DMS 273 treated with DMSO at 0.1 percent for 48 hours (cell line): ENCODE results near the gene TPCN1.

Source experiments
- DNase-seq: peaks from one replicate; lab custom pipeline; 2025; lab: John Stamatoyannopoulos, UW

The TPCN1 gene

DNA sequence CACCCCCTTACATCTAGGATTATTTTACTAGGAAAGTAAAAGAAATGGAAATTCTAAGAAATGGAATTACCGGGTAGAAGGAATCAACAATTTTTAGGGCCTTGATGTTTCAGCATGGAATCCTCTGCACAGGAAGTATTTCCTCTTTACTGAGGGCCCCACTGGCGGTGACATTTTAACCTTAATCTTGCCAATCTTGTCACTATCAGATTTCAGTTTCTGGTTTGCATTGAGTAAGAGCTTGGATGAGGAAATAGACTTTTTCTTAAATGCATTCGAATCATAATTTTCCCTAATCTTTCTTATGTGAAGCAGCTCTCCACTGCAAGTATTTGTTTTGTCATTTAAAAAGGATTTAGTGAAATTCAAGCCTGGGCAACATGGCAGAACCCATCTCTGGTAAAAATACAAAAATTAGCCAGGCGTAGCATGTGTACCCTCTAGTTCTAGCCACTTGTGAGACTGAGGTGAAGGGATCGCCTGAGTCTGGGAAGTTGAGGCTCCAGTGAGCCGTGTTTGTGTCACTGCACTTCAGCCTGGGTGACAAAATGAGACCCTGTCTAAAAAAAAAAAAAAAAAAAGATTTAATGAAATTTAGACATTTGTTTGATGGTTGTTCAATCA lies 40.7 kb downstream of the TPCN1 start:
- DNase-seq = no peak

DNA sequence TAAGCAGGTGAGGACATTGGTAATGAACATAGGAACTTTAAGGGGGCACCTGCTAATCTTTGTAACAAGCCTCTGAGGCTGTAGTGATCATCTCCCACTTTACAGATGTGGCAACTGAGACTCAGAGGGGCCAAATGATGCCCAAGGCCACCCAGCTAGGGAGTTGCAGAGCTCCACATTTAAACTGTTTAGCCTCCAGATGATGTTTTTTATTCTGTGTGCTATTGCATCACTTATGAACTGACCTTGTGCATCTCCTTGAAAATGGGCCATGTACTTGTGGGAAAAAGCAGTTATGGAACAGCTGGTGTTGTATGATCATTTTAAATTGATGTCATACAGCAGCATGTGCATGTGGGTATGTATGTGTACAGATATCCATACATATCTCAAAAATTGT lies 41.4 kb downstream of the TPCN1 start:
- no peak for DNase-seq

DNA sequence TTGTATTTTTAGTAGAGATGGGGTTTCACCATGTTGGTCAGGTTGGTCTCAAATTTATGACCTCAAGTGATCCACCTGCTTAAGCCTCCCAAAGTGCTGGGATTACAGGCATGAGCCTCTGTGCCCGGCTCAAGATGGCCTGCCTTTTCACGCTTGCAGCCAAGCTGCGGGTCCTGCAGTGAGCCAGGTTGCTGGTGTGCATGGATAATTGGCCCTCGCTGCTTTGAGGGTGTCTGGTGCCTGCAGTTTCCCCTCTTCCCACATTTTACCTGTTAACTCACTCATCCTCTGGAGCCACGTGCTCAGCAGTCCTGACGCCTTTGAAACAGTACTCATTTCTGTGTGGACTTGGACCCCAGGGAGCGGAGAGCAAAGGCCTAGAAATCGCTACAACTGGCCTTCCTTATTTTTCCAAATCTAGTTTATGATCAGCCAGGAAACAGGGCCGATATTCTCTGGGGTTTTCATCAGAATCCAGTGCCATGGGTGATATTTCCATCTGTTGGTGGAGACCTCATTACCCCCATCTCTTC lies 42.2 kb downstream of the TPCN1 start:
- no peak for DNase-seq

DNA sequence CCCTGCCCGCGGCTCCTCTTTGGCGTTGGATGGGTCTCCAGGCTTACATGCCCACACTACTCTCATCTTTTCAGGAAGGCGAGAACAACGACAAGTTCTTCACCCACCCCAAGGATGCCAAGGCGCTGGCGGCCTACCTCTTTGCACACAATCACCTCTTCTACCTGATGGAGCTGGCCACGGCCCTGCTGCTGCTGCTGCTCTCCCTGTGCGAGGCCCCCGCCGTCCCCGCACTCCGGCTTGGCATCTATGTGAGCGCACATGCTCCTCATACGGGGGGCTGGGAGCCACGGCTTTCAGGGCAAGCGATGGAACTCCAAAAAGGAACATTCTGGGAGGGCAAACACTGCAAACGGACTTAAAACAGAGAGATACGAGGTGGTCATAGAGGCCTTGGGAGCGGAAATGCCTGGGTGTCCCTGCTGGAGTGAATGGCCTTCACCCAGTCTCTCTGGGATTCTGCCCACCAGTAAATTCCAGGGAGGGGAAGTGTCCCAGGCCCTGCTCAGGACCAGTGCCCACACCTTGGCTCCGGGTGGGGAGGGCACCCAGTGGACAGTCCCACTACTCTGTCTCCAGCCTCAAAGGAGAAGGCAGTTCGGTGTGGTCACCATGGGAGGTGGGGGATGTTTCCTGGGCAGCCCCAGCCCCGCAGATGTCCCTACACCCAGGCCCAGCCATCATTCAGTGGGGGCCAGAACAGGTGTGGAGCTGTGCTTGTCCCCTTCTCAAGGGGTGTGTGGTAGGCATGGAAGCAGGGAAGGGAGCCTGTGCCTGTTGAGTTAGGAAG lies 45.0 kb downstream of the TPCN1 start:
- DNase-seq = no peak

DNA sequence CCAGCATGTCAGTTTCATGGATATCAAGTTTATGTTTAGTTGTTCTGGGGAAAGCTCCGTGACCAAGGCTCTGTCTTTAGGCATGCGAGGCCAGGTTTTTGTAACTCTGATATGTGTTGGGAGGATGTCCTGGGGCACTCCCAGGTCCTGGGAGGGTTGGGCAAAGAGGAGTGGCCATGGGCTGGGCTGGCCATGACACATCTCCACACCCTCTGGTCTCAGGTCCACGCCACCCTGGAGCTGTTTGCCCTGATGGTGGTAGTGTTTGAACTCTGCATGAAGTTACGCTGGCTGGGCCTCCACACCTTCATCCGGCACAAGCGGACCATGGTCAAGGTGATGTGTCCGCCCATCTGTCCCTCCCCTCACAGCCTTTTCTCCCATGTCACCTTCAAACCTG lies 46.4 kb downstream of the TPCN1 start:
- no peak for DNase-seq

DNA sequence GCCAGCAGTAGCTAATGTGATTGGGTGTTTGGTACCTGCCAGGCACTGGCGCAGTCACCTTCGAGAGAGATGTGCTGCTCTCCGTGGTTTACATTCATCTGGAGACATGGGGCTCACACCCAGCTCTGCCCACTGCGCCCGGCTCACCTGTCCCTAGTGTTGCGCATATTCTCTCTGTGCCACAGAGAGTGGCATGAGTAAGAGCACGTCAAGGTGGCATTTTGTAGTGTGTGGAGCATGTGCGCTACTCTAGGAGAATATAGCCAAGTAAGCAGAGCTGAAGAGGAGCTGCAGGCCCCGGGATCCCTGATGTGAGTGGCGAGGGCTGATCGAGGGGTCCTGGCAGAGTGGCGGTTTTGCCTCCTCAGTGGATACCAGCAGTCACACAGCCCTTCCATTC lies 46.9 kb downstream of the TPCN1 start:
- no peak for DNase-seq

DNA sequence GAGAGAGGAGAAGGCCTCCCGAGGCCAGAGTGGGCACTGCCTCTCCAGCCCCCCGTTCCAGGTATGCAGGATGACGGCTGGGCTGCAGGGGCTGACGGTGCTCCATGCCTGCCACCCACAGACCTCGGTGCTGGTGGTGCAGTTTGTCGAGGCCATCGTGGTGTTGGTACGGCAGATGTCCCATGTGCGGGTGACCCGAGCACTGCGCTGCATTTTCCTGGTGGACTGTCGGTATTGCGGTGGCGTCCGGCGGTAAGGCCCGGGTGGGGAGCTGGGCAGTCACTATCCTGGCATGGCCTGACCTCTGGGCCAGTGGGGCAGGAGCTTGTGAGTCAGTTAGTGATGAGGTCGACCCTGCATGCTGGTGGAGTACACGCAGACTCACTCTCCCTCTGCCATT lies 47.4 kb downstream of the TPCN1 start:
- DNase-seq = no peak

DNA sequence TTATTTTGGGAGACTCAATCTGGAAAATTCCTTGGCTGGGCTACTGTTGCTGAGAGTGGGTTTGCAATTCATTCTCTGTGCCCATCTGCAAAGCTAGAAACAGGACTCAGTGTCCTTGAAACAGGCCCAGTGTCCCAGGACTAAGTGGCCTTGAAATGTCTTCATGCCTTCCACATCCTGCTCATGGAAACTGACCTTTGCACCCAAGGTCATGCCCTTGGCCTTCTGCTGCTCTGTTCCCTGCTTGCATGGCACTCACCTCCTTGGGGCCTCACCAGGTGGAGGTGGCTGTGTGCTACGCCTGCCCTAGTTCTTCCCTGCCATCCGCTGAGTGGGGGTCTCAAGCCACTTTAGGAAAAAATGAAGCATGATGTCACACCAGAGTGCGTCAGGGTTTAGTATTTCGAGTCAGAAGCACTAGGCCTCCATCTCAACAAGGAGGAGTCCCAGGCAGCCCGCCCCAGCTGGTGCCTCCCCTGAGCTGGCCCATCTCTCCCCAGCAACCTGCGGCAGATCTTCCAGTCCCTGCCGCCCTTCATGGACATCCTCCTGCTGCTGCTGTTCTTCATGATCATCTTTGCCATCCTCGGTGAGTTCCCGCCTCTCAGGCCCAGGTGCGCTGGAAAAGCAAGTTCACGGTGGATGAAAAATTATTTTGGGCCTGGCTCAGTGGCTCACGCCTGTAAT lies 48.1 kb downstream of the TPCN1 start:
- DNase-seq = no peak

DNA sequence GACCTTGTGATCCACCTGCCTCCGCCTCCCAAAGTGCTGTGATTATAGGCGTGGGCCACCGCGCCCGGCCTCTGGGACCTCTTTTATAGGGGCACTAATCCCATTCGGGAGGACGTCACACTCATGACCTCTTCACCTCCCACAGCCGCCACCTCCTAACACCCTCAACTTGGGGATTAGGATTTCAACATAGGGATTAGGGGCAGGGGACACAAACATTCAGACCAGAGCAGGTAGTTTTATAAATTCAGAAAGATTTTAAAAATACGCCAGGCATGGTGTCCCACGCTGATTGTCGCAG lies 49.4 kb downstream of the TPCN1 start:
- no peak for DNase-seq

DNA sequence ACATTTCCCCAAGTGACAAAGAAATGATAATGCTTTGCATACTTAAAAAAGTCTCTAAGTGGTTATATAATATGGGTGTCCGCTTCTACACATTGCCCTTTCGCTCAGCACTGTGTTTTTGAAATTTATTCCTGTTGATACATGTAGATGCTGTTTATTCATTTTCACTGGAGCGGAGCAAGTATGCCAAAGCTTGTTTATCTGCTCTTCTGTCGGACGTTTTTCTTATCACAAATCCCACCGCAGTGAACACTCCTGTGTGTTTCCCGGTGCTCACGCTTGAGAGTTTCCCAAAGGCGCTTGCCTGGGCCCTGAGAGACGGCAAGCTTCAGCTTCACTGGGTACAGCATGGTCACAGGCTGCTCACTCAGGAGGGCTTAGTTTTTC lies 50.2 kb downstream of the TPCN1 start:
- DNase-seq = no peak

DNA sequence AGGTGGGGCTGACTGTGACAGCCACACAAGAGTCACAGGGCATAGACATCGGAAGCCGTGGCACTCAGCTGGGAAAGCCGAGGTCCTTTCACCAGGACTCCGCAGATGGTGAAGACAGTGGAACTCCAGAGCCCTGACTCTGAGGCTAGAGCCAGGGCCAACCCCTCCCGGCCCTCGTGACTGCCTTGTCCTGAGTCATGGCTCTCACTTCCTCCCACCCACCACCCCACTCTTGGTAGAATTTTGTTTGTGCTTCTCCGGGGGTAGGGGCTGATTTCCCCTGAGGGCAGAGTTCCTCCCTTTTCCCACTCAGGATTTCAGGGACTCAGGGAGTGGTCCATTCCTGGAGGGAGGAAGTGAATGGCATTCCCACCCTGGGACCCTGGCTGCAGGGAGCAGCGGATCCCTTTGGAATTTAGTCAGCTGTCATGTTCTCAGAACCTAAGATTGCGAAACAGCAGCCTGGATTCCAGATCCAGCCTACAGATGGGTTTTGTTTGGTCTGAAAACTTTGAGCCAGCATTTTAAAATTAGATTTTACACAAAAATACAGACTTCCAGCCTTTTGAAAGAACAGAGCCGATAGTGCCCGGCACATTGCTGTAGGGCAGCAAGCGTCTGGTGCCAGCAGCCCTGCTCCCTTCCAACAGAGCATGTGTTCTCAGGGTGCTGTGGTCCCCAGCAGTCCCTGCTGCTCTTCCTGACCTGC lies 50.7 kb downstream of the TPCN1 start:
- DNase-seq = no peak

DNA sequence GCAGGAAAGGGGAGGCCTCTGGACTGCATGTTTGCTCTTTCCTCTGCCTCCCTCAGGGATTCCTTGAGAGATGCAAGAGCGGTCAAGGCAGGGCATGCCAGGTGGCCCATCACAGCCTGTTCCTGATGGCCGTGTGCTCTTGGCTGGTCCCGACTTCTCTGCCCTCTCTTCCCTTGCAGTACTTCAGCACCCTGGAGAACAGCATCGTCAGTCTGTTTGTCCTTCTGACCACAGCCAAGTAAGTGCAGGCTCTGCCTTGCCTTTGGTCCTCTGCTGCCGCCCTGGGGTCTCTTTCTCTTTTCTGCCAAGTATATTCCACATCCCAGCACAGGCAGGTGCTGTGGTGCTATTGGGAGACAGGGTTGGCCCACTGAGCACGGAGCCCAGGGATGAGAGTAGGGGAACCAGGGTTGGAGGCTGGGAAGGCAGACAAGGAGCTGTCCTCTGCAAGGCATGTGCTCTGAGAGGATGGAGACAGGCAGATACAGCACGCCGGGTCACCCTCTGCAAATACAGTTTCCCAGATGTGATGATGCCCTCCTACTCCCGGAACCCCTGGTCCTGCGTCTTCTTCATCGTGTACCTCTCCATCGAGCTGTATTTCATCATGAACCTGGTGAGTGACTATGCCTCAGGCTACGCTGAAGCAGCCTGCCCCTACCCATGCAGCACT lies 51.9 kb downstream of the TPCN1 start:
- DNase-seq = no peak

DNA sequence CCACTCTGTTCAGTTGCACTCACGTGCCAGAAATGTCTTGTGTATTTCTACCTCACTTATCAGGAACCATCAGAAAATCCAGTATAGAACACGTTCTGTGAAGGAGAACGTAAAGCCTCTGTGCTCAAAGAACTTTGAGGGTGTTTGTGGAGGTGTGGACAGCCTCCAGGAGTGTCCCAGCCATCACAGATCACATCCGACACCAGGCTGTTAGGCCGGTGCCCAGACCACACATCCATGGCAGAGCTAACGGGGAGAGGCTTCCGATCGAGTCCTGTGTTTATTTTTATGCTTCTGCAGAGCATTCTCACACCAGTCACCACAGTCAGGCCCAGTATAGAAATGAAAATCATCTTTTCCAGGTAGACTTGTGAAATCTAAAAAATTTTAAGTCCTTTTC lies 53.6 kb downstream of the TPCN1 start:
- no peak for DNase-seq

DNA sequence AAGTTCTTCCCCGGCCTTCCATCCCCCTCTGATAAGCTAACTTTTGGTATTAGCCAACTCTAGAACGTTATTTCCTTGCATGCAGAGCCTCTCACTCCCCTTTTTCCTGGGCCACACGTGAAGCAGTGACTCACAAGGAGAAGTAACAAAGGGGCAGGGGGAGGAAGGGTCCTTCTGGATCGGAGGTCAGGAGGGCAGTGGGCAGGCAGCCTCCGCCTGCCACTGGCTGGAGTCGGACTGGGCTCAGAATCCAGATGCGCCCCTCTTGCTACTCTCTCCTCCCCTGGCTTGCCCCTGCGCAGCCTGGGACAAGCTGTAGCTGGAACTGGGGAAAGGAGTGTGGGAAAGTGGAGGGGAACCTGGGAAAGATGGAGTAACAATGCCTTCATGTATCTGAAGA lies 55.0 kb downstream of the TPCN1 start:
- DNase-seq = no peak

DNA sequence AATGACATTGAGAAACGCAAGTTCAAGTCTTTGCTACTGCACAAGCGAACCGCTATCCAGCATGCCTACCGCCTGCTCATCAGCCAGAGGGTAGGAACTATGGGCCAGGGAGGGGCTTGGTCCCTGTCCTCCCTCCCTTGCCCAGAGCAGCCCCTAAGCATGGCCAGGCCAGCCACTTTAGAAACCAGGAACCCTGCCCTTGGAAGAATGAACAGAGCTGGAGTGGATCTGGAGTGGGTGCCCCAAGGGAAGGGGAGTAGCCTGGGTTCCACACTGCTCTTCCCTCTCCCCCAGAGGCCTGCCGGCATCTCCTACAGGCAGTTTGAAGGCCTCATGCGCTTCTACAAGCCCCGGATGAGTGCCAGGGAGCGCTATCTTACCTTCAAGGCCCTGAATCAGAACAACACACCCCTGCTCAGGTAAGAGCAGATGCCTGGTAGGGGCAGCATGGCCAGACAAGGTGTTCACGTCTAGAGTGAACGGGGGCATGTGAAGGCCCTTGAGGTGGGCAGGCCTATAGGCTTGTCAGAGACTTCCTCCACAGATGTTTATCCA lies 55.8 kb downstream of the TPCN1 start:
- no peak for DNase-seq

DNA sequence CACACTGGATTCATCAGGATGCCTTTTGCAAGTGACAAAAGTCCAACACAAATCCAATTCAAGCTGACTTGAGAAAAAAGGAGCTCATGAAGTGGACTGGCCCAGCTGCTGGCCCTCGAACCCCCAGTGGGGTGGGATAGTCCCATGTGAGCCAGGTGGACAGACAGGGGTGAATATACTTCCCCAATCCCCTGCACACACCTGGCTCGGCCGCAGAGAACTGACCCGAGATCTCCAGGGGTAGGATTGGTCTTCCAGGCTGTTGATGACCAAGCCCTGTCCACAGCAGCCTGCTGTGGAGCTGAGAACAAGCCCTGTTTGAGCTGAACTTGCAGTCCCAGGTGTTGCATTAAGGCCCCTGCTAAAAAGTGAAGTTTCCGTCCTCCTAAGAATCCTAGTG lies 56.2 kb downstream of the TPCN1 start:
- no peak for DNase-seq

DNA sequence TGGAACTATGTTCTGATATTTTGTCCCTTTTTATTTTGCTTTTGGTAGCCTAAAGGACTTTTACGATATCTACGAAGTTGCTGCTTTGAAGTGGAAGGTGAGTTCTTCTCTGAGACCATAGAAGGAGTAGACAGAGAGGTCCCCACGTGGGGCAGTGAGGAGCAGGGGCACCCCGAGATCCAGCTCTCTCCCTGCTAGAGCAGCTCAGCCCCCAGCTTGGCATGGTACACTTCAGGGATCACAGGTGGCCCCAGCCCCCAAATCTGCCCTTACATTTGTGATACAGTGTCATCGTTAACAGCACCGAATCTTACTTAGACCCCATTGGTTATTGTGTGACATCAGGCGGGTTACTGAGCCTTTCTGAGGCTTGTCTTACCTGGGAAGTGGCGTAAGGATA lies 56.9 kb downstream of the TPCN1 start:
- no peak for DNase-seq

DNA sequence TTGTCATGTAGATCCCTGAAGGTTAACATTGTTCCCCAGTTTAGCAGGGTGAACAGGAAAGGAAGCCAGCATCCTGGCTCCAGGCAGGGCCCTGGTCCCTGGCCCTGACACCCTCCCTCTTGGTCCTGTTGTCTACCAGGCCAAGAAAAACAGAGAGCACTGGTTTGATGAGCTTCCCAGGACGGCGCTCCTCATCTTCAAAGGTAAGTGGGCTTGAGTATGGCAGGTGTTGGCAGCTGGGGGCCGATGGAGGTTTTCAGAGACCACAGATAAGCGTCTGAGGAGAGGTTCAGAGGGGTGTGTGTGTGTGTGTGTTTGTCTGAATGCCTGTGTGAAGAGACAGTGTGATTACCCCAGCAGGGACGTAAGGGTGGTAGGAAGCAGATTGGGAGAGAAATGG lies 57.4 kb downstream of the TPCN1 start:
- DNase-seq = no peak

DNA sequence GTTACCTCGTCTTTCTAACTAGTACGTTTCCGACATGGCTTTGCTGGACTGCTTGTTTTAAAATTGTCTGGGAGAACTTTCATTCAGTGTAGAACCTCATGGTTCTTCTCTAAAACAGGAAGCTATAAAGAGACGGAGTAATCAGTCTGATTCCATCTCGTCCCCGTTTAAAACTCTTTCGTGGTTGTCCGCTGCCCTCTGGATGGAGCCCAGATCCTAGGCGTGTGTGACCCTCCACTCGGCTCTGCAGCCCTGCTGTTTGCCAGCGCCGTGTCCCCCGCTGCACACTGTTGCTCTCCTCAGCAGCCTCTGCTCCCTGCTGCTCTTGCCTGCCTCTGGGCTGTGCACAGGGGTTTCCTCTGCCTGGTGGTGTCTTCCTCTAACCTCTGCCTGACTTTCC lies 63.5 kb downstream of the TPCN1 start:
- DNase-seq = no peak

DNA sequence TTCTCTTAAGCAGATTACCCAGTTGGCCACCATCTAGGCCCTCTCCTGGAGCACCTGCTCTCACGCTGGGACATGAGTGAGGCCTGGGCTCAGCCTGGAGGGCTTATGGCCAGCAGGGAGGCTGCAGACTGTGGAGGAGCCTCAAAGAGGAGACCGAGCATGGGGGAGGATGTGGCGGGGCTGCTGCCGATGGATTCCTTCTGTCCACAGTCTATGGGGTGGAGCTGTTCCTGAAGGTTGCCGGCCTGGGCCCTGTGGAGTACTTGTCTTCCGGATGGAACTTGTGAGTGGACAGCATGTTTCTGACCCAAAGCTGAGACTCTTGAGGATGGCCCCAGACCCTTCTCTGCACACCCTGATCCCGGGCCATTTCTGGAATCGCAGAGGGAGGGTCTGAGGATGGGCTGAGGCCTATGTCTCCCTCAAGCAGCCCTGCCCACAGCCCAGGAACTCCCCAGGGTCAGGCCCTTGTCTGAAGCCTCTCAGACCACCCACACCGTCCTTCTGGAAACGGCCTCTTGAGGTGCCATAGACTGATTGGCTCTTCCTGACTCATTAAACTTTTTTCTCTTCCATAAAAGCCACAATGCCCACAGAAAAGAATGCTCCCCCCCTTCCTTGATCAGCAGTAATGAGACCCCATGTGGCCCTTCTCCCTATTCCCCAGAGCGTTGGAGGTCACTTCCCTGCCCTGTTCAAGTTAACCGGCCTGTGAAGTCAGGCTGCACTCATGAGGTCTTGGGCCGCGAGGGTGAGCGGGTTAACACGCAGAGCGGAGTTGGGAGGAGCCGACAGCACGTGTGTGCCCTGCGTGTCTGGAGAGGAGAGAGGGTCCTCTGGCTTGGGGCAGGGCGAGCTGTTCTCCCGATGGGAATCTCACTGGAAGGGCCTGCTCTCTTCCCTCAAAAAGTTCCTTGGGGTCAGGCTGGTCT lies 64.7 kb downstream of the TPCN1 start:
- no peak for DNase-seq

DNA sequence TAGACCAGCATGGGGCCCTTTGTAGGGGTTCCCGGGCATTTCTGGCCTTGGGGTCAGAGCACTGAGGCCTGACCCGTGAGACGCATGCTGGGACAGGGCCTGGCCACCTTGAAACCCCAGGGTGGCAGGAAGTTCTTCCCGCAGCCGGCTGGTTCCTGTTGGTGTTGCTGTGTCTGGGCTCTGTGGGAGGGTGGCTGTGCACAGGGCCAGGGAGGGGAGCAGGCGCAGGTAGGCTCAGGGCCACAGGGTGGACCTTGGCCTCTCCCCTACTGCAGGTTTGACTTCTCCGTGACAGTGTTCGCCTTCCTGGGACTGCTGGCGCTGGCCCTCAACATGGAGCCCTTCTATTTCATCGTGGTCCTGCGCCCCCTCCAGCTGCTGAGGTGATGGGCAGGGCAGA lies 65.4 kb downstream of the TPCN1 start:
- no peak for DNase-seq
